Measurements from ENCODE around the gene CARS1.

The CARS1 gene

DNA sequence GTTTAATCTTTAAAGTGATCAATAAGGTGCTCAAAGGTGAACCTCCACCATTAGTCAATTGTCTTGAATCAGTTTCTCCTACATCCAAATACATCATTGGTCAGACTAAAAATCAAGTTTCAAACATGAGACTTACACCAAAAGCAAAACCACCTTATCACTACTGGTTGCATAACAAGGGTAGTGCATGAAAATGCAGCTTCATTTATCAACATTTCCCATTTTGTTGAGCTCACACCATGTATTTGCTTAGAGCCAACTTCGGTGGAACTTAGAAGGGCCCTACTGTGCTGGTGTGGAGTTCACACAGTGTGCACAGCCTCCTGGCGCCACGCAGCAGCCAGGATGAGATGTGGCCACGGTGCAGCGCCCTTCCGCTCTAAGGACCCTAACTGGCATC, 104.9 kb downstream of the CARS1 start:
- Histone ChIP-seq H3K4me2 (ENCODE audit: low read depth, low read length, poor library complexity, severe bottlenecking) (no peak overlapping the region), H3K79me2 (ENCODE audit: insufficient read depth, low read length) (no peaks in the 10 kb centered on the region), H3K4me3 (ENCODE audit: low read length, poor library complexity, severe bottlenecking) (no peak overlapping the region), H4K20me1 (ENCODE audit: insufficient read depth, low read length, poor library complexity, severe bottlenecking) (peaks cover 3% of the 10 kb centered on the region), H3K4me1 (ENCODE audit: insufficient read depth, low read length, poor library complexity, severe bottlenecking) (peaks cover 14% of the 10 kb centered on the region), H2AFZ (ENCODE audit: low read length) (no peak overlapping the region), H3F3A (ENCODE audit: low read depth) (no peaks in the 10 kb centered on the region), H3K9me3 (ENCODE audit: insufficient read depth, low read depth, low read length) (no peaks in the 10 kb centered on the region), H3K9me2 (replicated peaks; ENCODE audit: low read depth, low read length) (no peaks in the 10 kb centered on the region), H3K9ac (ENCODE audit: low read depth, low read length, poor library complexity, severe bottlenecking) (no peak overlapping the region), H3K36me3 (ENCODE audit: insufficient read depth, low read length) (peaks cover 100% of the 10 kb centered on the region), H3K27me3 (ENCODE audit: insufficient read depth, low read length, poor library complexity, severe bottlenecking) (no peaks in the 10 kb centered on the region)
- TF ChIP-seq, protein P1, sequence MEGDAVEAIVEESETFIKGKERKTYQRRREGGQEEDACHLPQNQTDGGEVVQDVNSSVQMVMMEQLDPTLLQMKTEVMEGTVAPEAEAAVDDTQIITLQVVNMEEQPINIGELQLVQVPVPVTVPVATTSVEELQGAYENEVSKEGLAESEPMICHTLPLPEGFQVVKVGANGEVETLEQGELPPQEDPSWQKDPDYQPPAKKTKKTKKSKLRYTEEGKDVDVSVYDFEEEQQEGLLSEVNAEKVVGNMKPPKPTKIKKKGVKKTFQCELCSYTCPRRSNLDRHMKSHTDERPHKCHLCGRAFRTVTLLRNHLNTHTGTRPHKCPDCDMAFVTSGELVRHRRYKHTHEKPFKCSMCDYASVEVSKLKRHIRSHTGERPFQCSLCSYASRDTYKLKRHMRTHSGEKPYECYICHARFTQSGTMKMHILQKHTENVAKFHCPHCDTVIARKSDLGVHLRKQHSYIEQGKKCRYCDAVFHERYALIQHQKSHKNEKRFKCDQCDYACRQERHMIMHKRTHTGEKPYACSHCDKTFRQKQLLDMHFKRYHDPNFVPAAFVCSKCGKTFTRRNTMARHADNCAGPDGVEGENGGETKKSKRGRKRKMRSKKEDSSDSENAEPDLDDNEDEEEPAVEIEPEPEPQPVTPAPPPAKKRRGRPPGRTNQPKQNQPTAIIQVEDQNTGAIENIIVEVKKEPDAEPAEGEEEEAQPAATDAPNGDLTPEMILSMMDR (conservative IDR thresholded peaks at IDR 0.05; ENCODE audit: low read length): no peak
- no peak for TF ChIP-seq EZH2phosphoT487 (IDR thresholded peaks at IDR 0.05; ENCODE audit: borderline replicate concordance)

DNA sequence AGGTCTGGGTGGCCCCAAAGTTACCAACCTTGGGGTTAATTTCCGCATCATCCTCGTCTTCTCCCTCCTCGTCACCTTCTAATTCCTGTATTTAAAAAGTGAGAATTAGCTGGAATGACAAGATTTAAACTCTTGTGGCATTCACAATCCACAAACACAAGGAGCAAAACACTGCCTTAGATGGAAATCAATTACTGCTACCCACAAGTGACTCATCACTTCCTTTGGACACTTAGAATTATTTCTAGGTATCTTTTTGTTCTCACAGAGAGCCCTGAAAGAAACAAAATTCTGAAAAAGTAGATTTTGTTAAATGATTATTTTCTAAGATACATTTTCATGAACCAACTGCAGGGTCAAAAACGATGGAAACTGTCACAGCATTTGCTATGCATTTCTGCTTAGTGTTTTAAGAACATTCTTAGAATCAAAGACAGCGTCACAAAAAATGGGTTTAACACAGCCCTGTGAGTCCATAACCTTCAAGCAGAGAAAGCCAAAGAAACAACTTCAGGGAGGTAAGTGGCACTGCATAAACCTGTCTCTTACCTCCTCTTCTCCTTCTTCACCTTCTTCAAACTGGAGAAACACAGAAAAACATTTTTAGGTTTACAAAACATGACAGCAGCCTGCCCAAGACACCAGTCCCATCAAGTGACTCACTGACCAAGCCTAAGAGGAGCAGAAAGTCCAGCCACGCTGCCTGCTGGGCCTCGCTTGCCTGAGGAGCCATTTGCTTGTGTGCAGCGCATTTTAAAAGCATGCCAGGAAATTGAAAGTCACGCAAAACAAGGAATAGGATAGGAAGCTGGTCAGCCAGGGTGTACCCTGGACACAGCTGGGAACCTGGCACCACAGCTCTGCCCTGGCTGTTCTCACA, 105.8 kb downstream of the CARS1 start:
- Histone ChIP-seq H3K9ac (ENCODE audit: low read depth, low read length, poor library complexity, severe bottlenecking) (peak overlapping the region; percentile 26), H3K36me3 (ENCODE audit: insufficient read depth, low read length) (peaks cover 100% of the 10 kb centered on the region), H3K27me3 (ENCODE audit: insufficient read depth, low read length, poor library complexity, severe bottlenecking) (no peaks in the 10 kb centered on the region), H2AFZ (ENCODE audit: low read length) (no peak overlapping the region), H3K4me1 (ENCODE audit: insufficient read depth, low read length, poor library complexity, severe bottlenecking) (peaks cover 14% of the 10 kb centered on the region), H4K20me1 (ENCODE audit: insufficient read depth, low read length, poor library complexity, severe bottlenecking) (peaks cover 3% of the 10 kb centered on the region), H3K79me2 (ENCODE audit: insufficient read depth, low read length) (no peaks in the 10 kb centered on the region), H3K9me2 (replicated peaks; ENCODE audit: low read depth, low read length) (no peaks in the 10 kb centered on the region), H3K4me3 (ENCODE audit: low read length, poor library complexity, severe bottlenecking) (no peak overlapping the region), H3F3A (ENCODE audit: low read depth) (no peaks in the 10 kb centered on the region), H3K9me3 (ENCODE audit: insufficient read depth, low read depth, low read length) (no peaks in the 10 kb centered on the region), H3K4me2 (ENCODE audit: low read depth, low read length, poor library complexity, severe bottlenecking) (no peak overlapping the region)
- TF ChIP-seq, protein P1 (conservative IDR thresholded peaks at IDR 0.05; ENCODE audit: low read length): no peak
- TF ChIP-seq EZH2phosphoT487 (IDR thresholded peaks at IDR 0.05; ENCODE audit: borderline replicate concordance): no peak
